Endothelial cell of umbilical vein (primary cell): ENCODE data around the gene AHSA1. TPM values are rescaled to one million over a fixed set of nuclear protein-coding genes. Genes with fewer than 3 reads are reported as not detected.

ENCODE experiments used
- BruUV-seq: library from RNA; stranded (reverse); fragments of 400-500 nt; replicated peaks from 2 replicates; lab custom pipeline; 2021; lab: Mats Ljungman, UMichigan
- CTCF ChIA-PET: fragments of 300-600, 350-600 bp; sonication (Branson Sonifier 250); formaldehyde crosslinking; loops from one replicate; lab custom pipeline; 2021; ENCODE audit warnings: antibody characterized with exemption, inconsistent platforms; lab: Charles Lee
- POLR2A ChIA-PET: fragments of 300-600, 350-600 bp; sonication (Branson Sonifier 250); formaldehyde crosslinking; loops from one replicate; lab custom pipeline; 2021; ENCODE audit warnings: antibody characterized with exemption, inconsistent platforms; lab: Charles Lee
- DNase-seq: peaks from one replicate; pipeline ENCODE4 v3.0.0-alpha.2; 2011; ENCODE audit warnings: low read depth, low spot score
- FAIRE-seq: peaks from 2 replicates; lab custom pipeline; 2011; peaks lifted over from hg19 to GRCh38; lab: Jason Lieb, UNC
- H2AFZ ChIP-seq: 2 replicates; pipeline ENCODE4 v1.6.0; 2012; ENCODE audit warnings: low read depth, low read length, control low read depth, inconsistent platforms
- H3K27ac ChIP-seq: 2 replicates; pipeline ENCODE4 v1.5.1; 2011; ENCODE audit warnings: low read depth, mild to moderate bottlenecking, control low read depth, low read length, moderate library complexity; ENCODE audit not compliant: insufficient read depth
- H3K27me3 ChIP-seq, 2 experiments: 2 replicates each; pipeline versions ENCODE4 v1.6.0 to v1.6.1; 2011; ENCODE audit warnings: low read length in 2 of 2, mixed read lengths in 1 of 2; ENCODE audit not compliant: control insufficient read depth in 2 of 2, insufficient read depth in 2 of 2
- H3K36me3 ChIP-seq, 2 experiments: 2 replicates in 1 of 2; 3 replicates in 1 of 2; pipeline ENCODE4 v1.5.1; 2011; ENCODE audit warnings: low read length in 2 of 2, mild to moderate bottlenecking in 1 of 2, moderate library complexity in 1 of 2; ENCODE audit not compliant: control insufficient read depth in 2 of 2, insufficient read depth in 2 of 2; ENCODE audit errors: extremely low read depth in 1 of 2
- H3K4me1 ChIP-seq: 3 replicates; pipeline ENCODE4 v1.5.1; 2011; ENCODE audit warnings: mild to moderate bottlenecking, low read length; ENCODE audit not compliant: control insufficient read depth, insufficient read depth; ENCODE audit errors: extremely low read depth
- H3K4me2 ChIP-seq: 2 replicates; pipeline ENCODE4 v1.6.1; 2011; ENCODE audit warnings: low read length, control low read depth, mixed read lengths; ENCODE audit not compliant: insufficient read depth
- H3K4me3 ChIP-seq, 3 experiments: fragments of 200-600 bp in 1 of 3; sonication (generic), shearing (Covaris generic) in 1 of 3; replicated peaks in 1 of 3; 2 replicates each; pipeline ENCODE4 v1.5.1; 2011 to 2016; ENCODE audit warnings: control low read depth in 3 of 3, low read length in 3 of 3, mild to moderate bottlenecking in 2 of 3, inconsistent platforms in 1 of 3, low read depth in 1 of 3, moderate library complexity in 1 of 3; ENCODE audit not compliant: insufficient read depth in 1 of 3
- H3K79me2 ChIP-seq: 2 replicates; pipeline ENCODE4 v1.6.0; 2012; ENCODE audit warnings: low read length, inconsistent platforms; ENCODE audit not compliant: control insufficient read depth, insufficient read depth
- H3K9ac ChIP-seq: replicated peaks from 2 replicates; pipeline ENCODE3; 2011; ENCODE audit warnings: low read length, control low read depth; ENCODE audit not compliant: insufficient read depth; ENCODE audit errors: extremely low read depth
- H3K9me1 ChIP-seq: replicated peaks from 3 replicates; pipeline ENCODE4 v1.6.0; 2011; ENCODE audit warnings: mild to moderate bottlenecking, low read length; ENCODE audit not compliant: control insufficient read depth, insufficient read depth; ENCODE audit errors: extremely low read depth
- H3K9me3 ChIP-seq: replicated peaks from 2 replicates; pipeline ENCODE4 v1.5.1; 2012; ENCODE audit warnings: low read length, inconsistent platforms; ENCODE audit not compliant: control insufficient read depth, insufficient read depth
- H4K20me1 ChIP-seq: replicated peaks from 2 replicates; pipeline ENCODE3; 2011; ENCODE audit warnings: mild to moderate bottlenecking, low read length; ENCODE audit not compliant: control insufficient read depth, insufficient read depth; ENCODE audit errors: extremely low read depth
- CTCF ChIP-seq, 2 donors: IDR thresholded peaks; 1 replicate in 1 of 2; 2 replicates in 1 of 2; pipeline ENCODE4 v1.5.1; 2011; ENCODE audit warnings: low read length in 2 of 2, mild to moderate bottlenecking in 2 of 2, moderate library complexity in 2 of 2, control low read depth in 1 of 2, inconsistent platforms in 1 of 2, low read depth in 1 of 2; ENCODE audit not compliant: insufficient read depth in 1 of 2; ENCODE audit errors: extremely low read depth in 1 of 2
- EZH2 ChIP-seq: IDR thresholded peaks from 2 replicates; pipeline ENCODE4 v1.6.1; 2012; ENCODE audit warnings: borderline replicate concordance, low read depth, mild to moderate bottlenecking, moderate library complexity, low read length, inconsistent platforms; ENCODE audit not compliant: severe bottlenecking
- FOS ChIP-seq: IDR thresholded peaks from 2 replicates; pipeline ENCODE4 v1.6.1; 2011; ENCODE audit warnings: mild to moderate bottlenecking, low read length, moderate library complexity, borderline replicate concordance; ENCODE audit not compliant: insufficient read depth
- MAX ChIP-seq: IDR thresholded peaks from 2 replicates; pipeline ENCODE4 v1.6.1; 2011; ENCODE audit not compliant: insufficient read depth, insufficient read length
- dilution Hi-C: fragments of 300-500 bp; cut with MboI; formaldehyde crosslinking; loops from one replicate; pipeline ENCODE4 v1.15.0; 2019; ENCODE audit warnings: low sequenced_read_pairs; ENCODE audit not compliant: extremely low pct_ligation_motif_present
- intact Hi-C: fragments of 100-400 bp; cut with micrococcal nuclease; formaldehyde crosslinking; loops from one replicate; pipeline ENCODE4 v1.10.0; 2022
- polyA plus RNA-seq, 4 experiments: library from polyadenylated mRNA; depleted of rRNA in 3 of 4; stranded (reverse) in 3 of 4; unstranded in 1 of 4; fragments of >200 nt; gene quantifications; 2 replicates each; pipeline versions ENCODE4 v1.2.1 to v1.2.3, GENCODE V29; 2011 to 2012; ENCODE audit warnings: missing spikeins in 1 of 4
- total RNA-seq: library from RNA; stranded (reverse); gene quantifications from 2 replicates; pipeline ENCODE4 v1.2.3, GENCODE V29; 2021

Gene AHSA1
- total and polyA plus RNA-seq, 2 donors (not counting 3 experiments of a cell fraction or from before 2014, with no cell fraction given), result 122 to 166 TPM

- no peak within 1 kb of the TSS for H3K9ac ChIP-seq
- dilution Hi-C loops (no loop called here), intact Hi-C loops (no loop called here)
- FAIRE-seq (peak; percentile 57), DNase-seq (peak; percentile 12)
- no peaks in the 10 kb centered on the region for H3K79me2 ChIP-seq
- POLR2A ChIA-PET, result interaction anchor here (0.5 kb wide), 1 partner anchor 83 kb away, joined by 5 read pairs; no protein-coding TSS in a partner anchor
- no peaks in the 10 kb centered on the region for H3K36me3 ChIP-seq
- peak within 1 kb of the TSS; percentile 35 to 50 (median 46) for H3K4me3 ChIP-seq
- H3K9me1 ChIP-seq, result no peaks in the 10 kb centered on the region
- peaks cover 7% of the 10 kb centered on the region for H3K4me1 ChIP-seq
- H2AFZ ChIP-seq, result peak within 1 kb of the TSS; percentile 82
- H3K4me2 ChIP-seq, result peak within 1 kb of the TSS; percentile 71
- H3K27ac ChIP-seq, result no peak within 1 kb of the TSS
- TF ChIP-seq MAX (no peak), EZH2 (peak; percentile 47), FOS (no peak)
- CTCF ChIA-PET, result interaction anchor here (1.7 kb wide), 1 partner anchor 14 kb away, joined by 4 read pairs; no protein-coding TSS in a partner anchor
- no peaks in the 10 kb centered on the region for H4K20me1 ChIP-seq
- no peaks in the 10 kb centered on the region for H3K9me3 ChIP-seq
- peaks cover 17 to 27% of the 10 kb centered on the region in 2 experiments for H3K27me3 ChIP-seq
- BruUV-seq, result no TSS peak
Measured at GRCh38 chr14:77498120-77498979, 40.5 kb downstream of the AHSA1 start, which contains the start of gene ISM2. TSS of gene ISM2 (minus strand) at chr14:77498816. CDS start at chr14:77498793, 23 bp downstream.

DNA sequence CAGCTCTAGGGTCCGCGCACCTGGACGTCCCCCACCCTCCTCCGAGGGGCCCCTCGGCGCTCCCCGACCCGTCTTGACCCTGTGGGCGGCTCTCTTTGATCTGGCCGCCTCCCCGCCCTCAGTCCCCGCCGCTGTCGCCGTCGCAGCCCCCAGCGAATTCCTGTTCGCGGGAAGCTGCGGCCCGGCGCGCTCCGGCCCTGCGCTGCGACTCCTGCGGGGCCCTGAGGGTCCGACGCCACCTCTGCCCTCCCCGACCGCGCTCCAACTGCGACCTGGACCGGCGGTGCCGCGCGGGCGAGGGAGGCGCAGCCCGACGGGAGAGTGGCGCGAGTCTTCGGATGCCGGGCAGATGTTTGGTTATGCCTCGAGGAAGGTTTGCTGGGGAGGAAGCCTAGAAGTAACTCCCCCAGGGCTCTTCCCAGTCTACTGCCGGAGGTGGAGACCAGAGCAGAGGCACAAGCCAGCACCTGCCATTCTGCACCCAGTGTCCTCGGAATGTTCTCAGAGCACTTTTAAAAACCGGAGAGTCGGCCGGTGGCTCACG, 41.2 kb downstream of the AHSA1 start:
- H3K27ac ChIP-seq, result no peak overlapping the region
- H2AFZ ChIP-seq, result peak overlapping the region; percentile 82
- no peaks in the 10 kb centered on the region for H4K20me1 ChIP-seq
- no peaks in the 10 kb centered on the region for H3K9me1 ChIP-seq
- H3K9me3 ChIP-seq, result no peaks in the 10 kb centered on the region
- FAIRE-seq (no peak), DNase-seq (no peak)
- H3K4me3 ChIP-seq, result peak overlapping the region; percentile 35 to 50 (median 46)
- no peaks in the 10 kb centered on the region for H3K79me2 ChIP-seq
- peaks cover 17 to 27% of the 10 kb centered on the region in 2 experiments for H3K27me3 ChIP-seq
- BruUV-seq, result no TSS peak
- intact Hi-C loops (no loop called here), dilution Hi-C loops (no loop called here)
- ChIA-PET CTCF (interaction anchor here (0.6 to 1.7 kb wide), 2 partner anchors 15 to 141 kb away, joined by 3 to 4 read pairs; no protein-coding TSS in a partner anchor), POLR2A (interaction anchor here (0.5 kb wide), 1 partner anchor 82 kb away, joined by 5 read pairs; no protein-coding TSS in a partner anchor)
- peak overlapping the region; percentile 71 for H3K4me2 ChIP-seq
- H3K4me1 ChIP-seq, result peaks cover 7% of the 10 kb centered on the region
- H3K9ac ChIP-seq, result no peak overlapping the region
- TF ChIP-seq EZH2, result peak; percentile 87
- TF ChIP-seq CTCF (IDR thresholded peaks at IDR 0.05; ENCODE audit: extremely low read depth in 1 of 2, insufficient read depth in 1 of 2, low read depth in 1 of 2, low read length in 2 of 2), result no peak
- H3K36me3 ChIP-seq, result no peaks in the 10 kb centered on the region
